ENCODE measurements around the gene AFF4.
"Not testable (repeated sequence)": the region's sequence is repeated elsewhere in the genome, so short reads cannot be mapped to it uniquely, and the experiment has no call there.

The AFF4 gene

DNA sequence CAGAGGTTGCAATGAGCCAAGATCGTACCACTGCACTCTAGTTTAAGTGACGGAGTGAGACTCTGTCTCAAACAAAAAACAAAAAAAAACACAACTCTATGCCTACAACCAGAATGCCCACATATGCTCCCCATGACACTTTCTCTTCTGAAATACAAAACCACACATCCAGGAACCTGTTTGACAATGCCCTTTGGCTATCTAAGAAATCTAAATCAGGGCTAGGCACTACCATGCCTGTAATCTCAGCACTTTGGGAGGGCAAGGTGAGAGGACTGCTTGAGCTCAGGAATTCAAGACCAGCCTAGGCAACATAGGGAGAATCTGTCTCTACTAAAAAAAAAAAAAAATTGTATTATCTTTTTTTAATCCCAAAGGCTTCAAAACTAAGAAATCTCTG is 10.6 kb downstream of the AFF4 start:
- H3K9me3 ChIP-seq (ENCODE audit: insufficient read depth, low read length), result no peaks in the 10 kb centered on the region
- no peaks in the 10 kb centered on the region for H3K4me1 ChIP-seq (ENCODE audit: insufficient read depth, insufficient read length)
- H3K36me3 ChIP-seq (ENCODE audit: insufficient read depth, insufficient read length, low read length), result peaks cover 18% of the 10 kb centered on the region
- DNase-seq (ENCODE audit: low read depth, low spot score), result no peak
- no peak overlapping the region for H3K4me3 ChIP-seq (ENCODE audit: insufficient read length, low read depth)
- H3K27me3 ChIP-seq (ENCODE audit: insufficient read depth, insufficient read length), result no peaks in the 10 kb centered on the region
- TF ChIP-seq SUZ12 (IDR thresholded peaks at IDR 0.05; ENCODE audit: extremely low read depth, insufficient read depth, insufficient read length) (no peak), YY1 (IDR thresholded peaks at IDR 0.05; ENCODE audit: insufficient read depth, insufficient read length) (no peak), ZNF274 (IDR thresholded peaks at IDR 0.05; ENCODE audit: low read depth, low read length) (no peak)
- no peak overlapping the region for H3K9ac ChIP-seq (ENCODE audit: insufficient read length, low read depth)

DNA sequence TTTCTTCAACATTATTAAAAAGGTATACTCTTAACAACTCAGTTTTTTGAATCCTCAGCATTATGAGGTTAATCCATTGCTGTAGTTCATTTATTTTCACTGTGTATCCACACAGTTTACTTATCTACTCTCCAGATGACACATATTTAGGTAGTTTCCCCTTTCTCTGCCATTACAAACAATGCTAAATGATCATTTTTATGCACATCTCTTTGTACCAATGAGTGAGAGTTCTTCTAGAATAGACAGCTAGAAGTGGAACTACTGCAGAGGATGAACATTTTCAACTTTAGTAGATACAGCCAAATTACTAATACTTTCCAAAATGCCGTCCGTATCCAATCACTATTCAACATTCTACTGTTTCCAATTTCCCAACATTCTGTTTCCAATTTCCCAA is 11.5 kb downstream of the AFF4 start:
- H3K36me3 ChIP-seq (ENCODE audit: insufficient read depth, insufficient read length, low read length), result peaks cover 16% of the 10 kb centered on the region
- DNase-seq (ENCODE audit: low read depth, low spot score), result no peak
- no peaks in the 10 kb centered on the region for H3K4me1 ChIP-seq (ENCODE audit: insufficient read depth, insufficient read length)
- TF ChIP-seq ZNF274 (IDR thresholded peaks at IDR 0.05; ENCODE audit: low read depth, low read length), result no peak
- TF ChIP-seq YY1 (IDR thresholded peaks at IDR 0.05; ENCODE audit: insufficient read depth, insufficient read length), result no peak
- no peak for TF ChIP-seq SUZ12 (IDR thresholded peaks at IDR 0.05; ENCODE audit: extremely low read depth, insufficient read depth, insufficient read length)
- no peak overlapping the region for H3K9ac ChIP-seq (ENCODE audit: insufficient read length, low read depth)
- H3K4me3 ChIP-seq (ENCODE audit: insufficient read length, low read depth), result no peak overlapping the region
- no peaks in the 10 kb centered on the region for H3K9me3 ChIP-seq (ENCODE audit: insufficient read depth, low read length)
- H3K27me3 ChIP-seq (ENCODE audit: insufficient read depth, insufficient read length), result no peaks in the 10 kb centered on the region

DNA sequence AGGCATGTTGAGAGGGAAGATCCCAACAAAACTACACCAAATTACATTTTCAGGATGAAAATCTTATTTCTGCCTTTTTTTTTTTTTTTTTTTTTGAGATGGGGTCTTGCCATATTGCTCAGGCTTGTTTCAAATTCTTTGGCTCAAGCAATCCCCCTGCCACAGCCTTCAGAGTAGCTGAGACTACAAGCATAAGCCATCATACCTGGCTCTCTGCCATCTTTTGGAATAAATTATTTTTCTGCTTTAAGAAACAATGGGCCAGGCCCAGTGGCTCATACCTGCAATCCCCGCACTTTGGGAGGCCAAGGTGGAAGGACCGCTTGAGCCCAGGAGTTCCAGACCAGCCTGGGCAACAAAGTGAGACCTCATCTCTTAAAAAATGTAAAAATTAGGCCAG is 14.3 kb downstream of the AFF4 start:
- H3K36me3 ChIP-seq (ENCODE audit: insufficient read depth, insufficient read length, low read length), result peaks cover 6% of the 10 kb centered on the region
- no peaks in the 10 kb centered on the region for H3K9me3 ChIP-seq (ENCODE audit: insufficient read depth, low read length)
- no peak overlapping the region for H3K4me3 ChIP-seq (ENCODE audit: insufficient read length, low read depth)
- H3K9ac ChIP-seq (ENCODE audit: insufficient read length, low read depth), result no peak overlapping the region
- H3K4me1 ChIP-seq (ENCODE audit: insufficient read depth, insufficient read length), result no peaks in the 10 kb centered on the region
- H3K27me3 ChIP-seq (ENCODE audit: insufficient read depth, insufficient read length), result no peaks in the 10 kb centered on the region
- no peak for DNase-seq (ENCODE audit: low read depth, low spot score)
- TF ChIP-seq SUZ12 (IDR thresholded peaks at IDR 0.05; ENCODE audit: extremely low read depth, insufficient read depth, insufficient read length) (no peak), YY1 (IDR thresholded peaks at IDR 0.05; ENCODE audit: insufficient read depth, insufficient read length) (no peak), ZNF274 (IDR thresholded peaks at IDR 0.05; ENCODE audit: low read depth, low read length) (no peak)

DNA sequence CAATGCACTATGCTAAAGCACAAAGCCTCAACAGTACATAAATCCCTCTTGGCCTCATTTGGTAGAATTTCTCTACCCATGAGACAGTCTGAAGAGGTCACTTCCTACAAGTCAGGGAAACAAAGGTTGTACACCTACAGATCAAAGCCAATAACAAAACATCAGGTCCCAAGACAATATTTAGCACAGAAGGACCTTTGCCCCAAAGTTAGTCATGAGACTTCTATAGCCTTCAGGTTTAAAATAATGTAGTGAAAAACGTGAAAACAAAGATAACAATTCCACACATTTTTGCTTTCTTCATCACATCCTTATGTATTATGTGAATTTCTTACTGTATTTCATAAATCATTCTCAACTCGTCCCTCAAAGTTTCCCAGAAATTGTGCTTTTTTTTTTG is 15.8 kb downstream of the AFF4 start:
- H3K4me3 ChIP-seq (ENCODE audit: insufficient read length, low read depth), result no peak overlapping the region
- H3K36me3 ChIP-seq (ENCODE audit: insufficient read depth, insufficient read length, low read length), result peaks cover 11% of the 10 kb centered on the region
- no peak overlapping the region for H3K9ac ChIP-seq (ENCODE audit: insufficient read length, low read depth)
- TF ChIP-seq ZNF274 (IDR thresholded peaks at IDR 0.05; ENCODE audit: low read depth, low read length) (no peak), YY1 (IDR thresholded peaks at IDR 0.05; ENCODE audit: insufficient read depth, insufficient read length) (no peak), SUZ12 (IDR thresholded peaks at IDR 0.05; ENCODE audit: extremely low read depth, insufficient read depth, insufficient read length) (no peak)
- H3K27me3 ChIP-seq (ENCODE audit: insufficient read depth, insufficient read length), result no peaks in the 10 kb centered on the region
- no peak for DNase-seq (ENCODE audit: low read depth, low spot score)
- H3K4me1 ChIP-seq (ENCODE audit: insufficient read depth, insufficient read length), result no peaks in the 10 kb centered on the region
- H3K9me3 ChIP-seq (ENCODE audit: insufficient read depth, low read length), result no peaks in the 10 kb centered on the region

DNA sequence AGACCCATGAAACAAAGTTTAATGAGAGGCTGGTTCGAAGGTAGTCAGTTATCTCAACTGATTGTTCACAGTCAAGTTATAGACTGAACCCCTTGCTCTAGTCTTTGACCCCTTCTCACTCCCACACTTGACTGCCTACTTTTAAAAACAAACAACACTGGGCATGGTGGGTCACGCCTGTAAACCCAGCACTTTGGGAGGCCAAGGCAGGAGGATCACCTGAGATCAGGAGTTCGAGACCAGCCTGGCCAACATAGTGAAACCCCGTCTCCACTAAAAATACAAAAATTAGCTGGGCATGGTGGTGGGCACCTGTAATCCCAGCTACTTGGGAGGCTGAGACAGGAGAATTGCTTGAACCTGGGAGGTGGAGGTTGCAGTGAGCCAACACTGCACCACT is 18.1 kb downstream of the AFF4 start:
- H3K4me1 ChIP-seq (ENCODE audit: insufficient read depth, insufficient read length); H3K9ac ChIP-seq (ENCODE audit: insufficient read length, low read depth); H3K4me3 ChIP-seq (ENCODE audit: insufficient read length, low read depth); H3K36me3 ChIP-seq (ENCODE audit: insufficient read depth, insufficient read length, low read length); DNase-seq (ENCODE audit: low read depth, low spot score); H3K27me3 ChIP-seq (ENCODE audit: insufficient read depth, insufficient read length); H3K9me3 ChIP-seq (ENCODE audit: insufficient read depth, low read length): not testable (repeated sequence)

DNA sequence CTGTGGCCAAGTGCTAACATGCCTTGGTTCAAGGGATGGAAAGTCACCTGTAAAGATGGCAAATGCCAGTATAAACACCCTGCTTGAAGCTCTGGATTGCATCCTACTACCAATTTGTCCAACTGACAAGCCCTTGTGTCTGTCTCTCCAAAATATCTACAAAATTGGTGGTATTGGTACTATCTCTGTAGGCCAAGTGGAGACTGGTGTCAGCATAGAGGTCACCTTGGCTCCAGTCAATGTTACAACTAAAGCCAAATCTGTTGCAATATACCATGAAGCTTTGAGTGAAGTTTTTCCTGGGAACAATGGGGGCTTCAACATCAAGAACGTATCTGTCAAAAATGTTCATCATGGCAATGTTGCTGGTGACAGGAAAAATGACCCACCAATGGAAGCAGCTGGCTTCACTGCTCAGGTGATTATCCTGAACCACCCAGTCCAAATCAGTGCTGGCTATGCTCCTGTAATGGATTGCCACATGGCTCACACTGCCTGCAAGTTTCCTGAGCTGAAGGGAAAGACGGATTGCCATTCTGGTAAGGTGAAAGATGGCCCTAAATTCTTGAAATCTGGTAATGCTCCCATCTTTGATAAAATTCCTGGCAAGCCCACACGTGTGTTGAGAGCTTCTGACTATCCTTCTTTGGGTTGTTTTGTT is 19.9 kb downstream of the AFF4 start:
- Histone ChIP-seq H3K9ac (ENCODE audit: insufficient read length, low read depth) (no peak overlapping the region), H3K4me1 (ENCODE audit: insufficient read depth, insufficient read length) (no peaks in the 10 kb centered on the region), H3K9me3 (ENCODE audit: insufficient read depth, low read length) (no peaks in the 10 kb centered on the region), H3K4me3 (ENCODE audit: insufficient read length, low read depth) (no peak overlapping the region), H3K27me3 (ENCODE audit: insufficient read depth, insufficient read length) (no peaks in the 10 kb centered on the region), H3K36me3 (ENCODE audit: insufficient read depth, insufficient read length, low read length) (peaks cover 10% of the 10 kb centered on the region)
- no peak for DNase-seq (ENCODE audit: low read depth, low spot score)
- TF ChIP-seq ZNF274 (IDR thresholded peaks at IDR 0.05; ENCODE audit: low read depth, low read length) (no peak), SUZ12 (IDR thresholded peaks at IDR 0.05; ENCODE audit: extremely low read depth, insufficient read depth, insufficient read length) (no peak), YY1 (IDR thresholded peaks at IDR 0.05; ENCODE audit: insufficient read depth, insufficient read length) (no peak)

DNA sequence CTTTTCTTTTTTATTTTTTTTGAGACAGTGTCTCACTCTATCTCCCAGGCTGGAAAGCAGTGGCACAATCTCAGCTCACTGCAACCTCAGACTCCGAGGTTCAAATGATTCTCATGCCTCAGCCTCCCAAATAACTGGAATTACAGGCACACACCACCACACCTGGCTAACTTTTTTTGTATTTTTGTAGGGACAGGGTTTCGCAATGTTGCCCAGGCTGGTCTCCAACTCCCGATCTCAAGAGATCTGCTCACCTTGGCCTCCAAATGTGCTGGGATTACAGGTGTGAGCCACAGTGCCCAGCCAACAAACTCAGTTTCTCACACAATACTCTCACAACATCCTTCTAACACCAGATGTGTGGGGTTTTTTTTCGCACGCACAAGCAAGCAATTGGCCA is 22.1 kb downstream of the AFF4 start:
- Histone ChIP-seq H3K9me3 (ENCODE audit: insufficient read depth, low read length) (no peaks in the 10 kb centered on the region), H3K4me3 (ENCODE audit: insufficient read length, low read depth) (no peak overlapping the region), H3K27me3 (ENCODE audit: insufficient read depth, insufficient read length) (no peaks in the 10 kb centered on the region), H3K36me3 (ENCODE audit: insufficient read depth, insufficient read length, low read length) (peaks cover 10% of the 10 kb centered on the region), H3K9ac (ENCODE audit: insufficient read length, low read depth) (no peak overlapping the region), H3K4me1 (ENCODE audit: insufficient read depth, insufficient read length) (no peaks in the 10 kb centered on the region)
- no peak for TF ChIP-seq YY1 (IDR thresholded peaks at IDR 0.05; ENCODE audit: insufficient read depth, insufficient read length)
- TF ChIP-seq SUZ12 (IDR thresholded peaks at IDR 0.05; ENCODE audit: extremely low read depth, insufficient read depth, insufficient read length), result no peak
- TF ChIP-seq ZNF274 (IDR thresholded peaks at IDR 0.05; ENCODE audit: low read depth, low read length), result no peak
- DNase-seq (ENCODE audit: low read depth, low spot score), result no peak

DNA sequence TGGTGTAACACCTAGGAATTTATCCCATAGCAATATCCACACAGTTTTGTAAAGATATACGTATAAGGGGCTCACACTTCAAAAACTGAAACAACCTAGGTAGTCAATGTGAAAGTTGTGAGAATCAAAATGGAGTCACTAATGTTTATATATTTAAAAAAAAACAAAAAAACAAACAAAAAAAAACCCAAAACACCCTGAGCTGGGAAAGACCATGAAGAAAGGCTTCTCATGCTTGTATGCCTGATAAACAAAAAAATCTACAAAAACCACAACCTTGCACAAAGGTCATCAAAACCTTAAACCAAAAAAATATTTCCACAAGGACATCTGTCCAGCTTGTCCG is 35.4 kb downstream of the AFF4 start:
- Histone ChIP-seq H3K9me3 (ENCODE audit: insufficient read depth, low read length) (no peaks in the 10 kb centered on the region), H3K4me3 (ENCODE audit: insufficient read length, low read depth) (no peak overlapping the region), H3K4me1 (ENCODE audit: insufficient read depth, insufficient read length) (no peaks in the 10 kb centered on the region), H3K36me3 (ENCODE audit: insufficient read depth, insufficient read length, low read length) (peaks cover 71% of the 10 kb centered on the region), H3K27me3 (ENCODE audit: insufficient read depth, insufficient read length) (no peaks in the 10 kb centered on the region), H3K9ac (ENCODE audit: insufficient read length, low read depth) (no peak overlapping the region)
- TF ChIP-seq SUZ12 (IDR thresholded peaks at IDR 0.05; ENCODE audit: extremely low read depth, insufficient read depth, insufficient read length), result no peak
- no peak for TF ChIP-seq YY1 (IDR thresholded peaks at IDR 0.05; ENCODE audit: insufficient read depth, insufficient read length)
- TF ChIP-seq ZNF274 (IDR thresholded peaks at IDR 0.05; ENCODE audit: low read depth, low read length), result no peak
- DNase-seq (ENCODE audit: low read depth, low spot score), result no peak

Measured in NT2/D1 (cell line).